Loucy (cell line): ENCODE measurements around the gene XCR1.

Experiments
- H2AFZ ChIP-seq: fragments of 200-600 bp; sonication (generic); 2 replicates; pipeline ENCODE4 v1.6.0; 2016; ENCODE audit warnings: antibody characterized with exemption, mild to moderate bottlenecking, low read length, moderate library complexity
- H3F3A ChIP-seq: fragments of 200-600 bp; 2 replicates; pipeline ENCODE4 v1.6.0; 2016; ENCODE audit warnings: antibody characterized with exemption, low read depth, mild to moderate bottlenecking
- H3K27me3 ChIP-seq: fragments of 200-600 bp; sonication (generic); 2 replicates; pipeline ENCODE4 v1.6.1; 2014; ENCODE audit warnings: low read length, mild to moderate bottlenecking; ENCODE audit not compliant: insufficient read depth, poor library complexity, severe bottlenecking
- H3K36me3 ChIP-seq: fragments of 200-600 bp; sonication (generic); 2 replicates; pipeline ENCODE4 v1.6.1; 2016; ENCODE audit warnings: low read length; ENCODE audit not compliant: insufficient read depth
- H3K4me1 ChIP-seq: fragments of 200-600 bp; sonication (generic); 2 replicates; pipeline ENCODE4 v1.5.1; 2014; ENCODE audit warnings: low read length, mild to moderate bottlenecking; ENCODE audit not compliant: insufficient read depth, poor library complexity, severe bottlenecking
- H3K4me2 ChIP-seq: fragments of 200-600 bp; sonication (generic); 2 replicates; pipeline ENCODE4 v1.6.0; 2014; ENCODE audit warnings: antibody characterized with exemption, low read length, low read depth, mild to moderate bottlenecking; ENCODE audit not compliant: poor library complexity, severe bottlenecking
- H3K4me3 ChIP-seq: fragments of 200-600 bp; sonication (generic); 2 replicates; pipeline ENCODE4 v1.5.1; 2014; ENCODE audit warnings: low read length, mild to moderate bottlenecking, mixed read lengths; ENCODE audit not compliant: poor library complexity, severe bottlenecking
- H3K79me2 ChIP-seq: fragments of 200-600 bp; sonication (generic); 2 replicates; pipeline ENCODE4 v1.6.1; 2014; ENCODE audit warnings: low read length; ENCODE audit not compliant: insufficient read depth
- H3K9ac ChIP-seq: fragments of 200-600 bp; sonication (generic); 2 replicates; pipeline ENCODE4 v1.6.0; 2014; ENCODE audit warnings: mild to moderate bottlenecking, low read depth, low read length, moderate library complexity; ENCODE audit not compliant: poor library complexity, severe bottlenecking
- H3K9me2 ChIP-seq: fragments of 200-600 bp; sonication (generic); replicated peaks from 2 replicates; pipeline ENCODE4 v1.6.1; 2016; ENCODE audit warnings: low read depth, low read length, mixed read lengths
- H3K9me3 ChIP-seq: fragments of 200-600 bp; sonication (generic); 2 replicates; pipeline ENCODE4 v1.6.1; 2014; ENCODE audit warnings: mild to moderate bottlenecking, antibody characterized with exemption, low read length, low read depth; ENCODE audit not compliant: insufficient read depth
- H4K20me1 ChIP-seq: fragments of 200-600 bp; sonication (generic); 2 replicates; pipeline ENCODE4 v1.6.0; 2014; ENCODE audit warnings: antibody characterized with exemption, low read length, mild to moderate bottlenecking; ENCODE audit not compliant: insufficient read depth, poor library complexity, severe bottlenecking
- CTCF ChIP-seq: fragments of 200-600 bp; sonication (generic); conservative IDR thresholded peaks from 2 replicates; pipeline ENCODE4 v1.5.1; 2014; ENCODE audit warnings: mild to moderate bottlenecking, antibody characterized with exemption, low read length
- EZH2phosphoT487 ChIP-seq: fragments of 200-600 bp; IDR thresholded peaks from 2 replicates; pipeline ENCODE4 v1.6.1; 2018; ENCODE audit warnings: antibody characterized with exemption, mild to moderate bottlenecking, moderate library complexity, borderline replicate concordance

Gene XCR1

GRCh38 chr3:45992821-45993221 is 34.5 kb downstream of the XCR1 start:
- Histone ChIP-seq H3K27me3 (no peaks in the 10 kb centered on the region), H3K9me3 (no peaks in the 10 kb centered on the region), H3K4me1 (peaks cover 27% of the 10 kb centered on the region)

GRCh38 chr3:45992133-45992729 is 35.1 kb downstream of the XCR1 start:
- Histone ChIP-seq H3K36me3 (no peaks in the 10 kb centered on the region), H3K27me3 (no peaks in the 10 kb centered on the region), H3K4me1 (peaks cover 27% of the 10 kb centered on the region), H2AFZ (no peak overlapping the region), H3F3A (no peaks in the 10 kb centered on the region), H3K9ac (no peak overlapping the region), H3K4me2 (peak overlapping the region; percentile 23), H3K4me3 (no peak overlapping the region), H4K20me1 (peaks cover 2% of the 10 kb centered on the region), H3K9me2 (no peaks in the 10 kb centered on the region), H3K79me2 (peaks cover 12% of the 10 kb centered on the region; the same call in 1 of the 2 replicates), H3K9me3 (no peaks in the 10 kb centered on the region)
- TF ChIP-seq EZH2phosphoT487 (no peak), CTCF (no peak)

More at GRCh38 chr3:45992821-45993221, 34.5 kb downstream of the XCR1 start:
- Histone ChIP-seq H3K36me3 (no peaks in the 10 kb centered on the region), H2AFZ (no peak overlapping the region), H3F3A (no peaks in the 10 kb centered on the region), H3K4me2 (peak overlapping the region; percentile 23), H3K4me3 (no peak overlapping the region), H3K79me2 (peaks cover 11% of the 10 kb centered on the region; the same call in 1 of the 2 replicates), H3K9ac (no peak overlapping the region), H3K9me2 (no peaks in the 10 kb centered on the region), H4K20me1 (peaks cover 2% of the 10 kb centered on the region)
- TF ChIP-seq CTCF (no peak), EZH2phosphoT487 (no peak)

- TF ChIP-seq CTCF (no peak), EZH2phosphoT487 (no peak)
- H3K27me3 ChIP-seq: no peaks in the 10 kb centered on the region
- H3K36me3 ChIP-seq: no peaks in the 10 kb centered on the region
- H4K20me1 ChIP-seq: peaks cover 10% of the 10 kb centered on the region
- no peak overlapping the region for H3K4me3 ChIP-seq
- H3K9ac ChIP-seq: no peak overlapping the region
- H3F3A ChIP-seq: no peaks in the 10 kb centered on the region
- H3K4me2 ChIP-seq: no peak overlapping the region
- H3K9me2 ChIP-seq: no peaks in the 10 kb centered on the region
- H3K9me3 ChIP-seq: no peaks in the 10 kb centered on the region
- H3K4me1 ChIP-seq: peaks cover 27% of the 10 kb centered on the region
- peaks cover 18% of the 10 kb centered on the region; the same call in 1 of the 2 replicates for H3K79me2 ChIP-seq
- H2AFZ ChIP-seq: no peak overlapping the region
These were observed 35.9 kb downstream of the XCR1 start for GRCh38 chr3:45991341-45991740.
